NCI-H1105 (cell line): ENCODE measurements around the gene TBC1D28.
A peak's percentile ranks its signal among the peaks of the same experiment; 100 is the strongest.
"Not testable (repeated sequence)": the region's sequence is repeated elsewhere in the genome, so short reads cannot be mapped to it uniquely, and the experiment has no call there.

Experiments
- DNase-seq: peaks from one replicate; lab custom pipeline; 2025; lab: John Stamatoyannopoulos, UW

The TBC1D28 gene

DNA sequence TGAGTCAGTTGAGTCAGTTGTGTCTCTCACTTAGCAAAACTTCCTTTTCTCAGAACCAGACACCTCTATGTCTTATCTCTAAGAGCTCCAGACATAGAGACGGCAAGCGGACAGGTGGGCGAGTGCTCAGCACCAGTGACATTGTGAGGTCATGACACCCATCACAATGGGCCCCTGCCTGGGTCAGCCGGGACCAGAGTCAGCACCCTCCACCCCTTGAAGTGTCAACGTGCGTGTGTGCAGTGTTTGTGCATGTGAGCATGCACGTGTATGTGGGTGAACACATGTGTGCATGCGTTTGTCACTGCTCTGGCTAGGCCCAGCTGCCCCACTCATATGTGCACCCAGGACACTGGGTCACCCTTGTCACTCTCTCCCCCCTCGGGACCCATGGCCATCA, at the start of gene TBC1D28:
Gene TBC1D28, minus strand, starts transcription at position 101 of the 400 bp plus-strand sequence. CDS start 3,039 bp downstream, outside the sequence.
- not testable (repeated sequence) for DNase-seq

- not testable (repeated sequence) for DNase-seq
Observed at GRCh38 chr17:18682668-18683067, 38.5 kb upstream of the TBC1D28 start.

- peak; percentile 55 for DNase-seq
Observed at GRCh38 chr17:18681767-18682571, 37.8 kb upstream of the TBC1D28 start, which contains the start of gene FOXO3B. TSS of gene FOXO3B (minus strand) at chr17:18682314. CDS start at chr17:18681651, 663 bp downstream.

- DNase-seq = not testable (repeated sequence)
Observed at GRCh38 chr17:18677381-18677780, 33.2 kb upstream of the TBC1D28 start.

DNA sequence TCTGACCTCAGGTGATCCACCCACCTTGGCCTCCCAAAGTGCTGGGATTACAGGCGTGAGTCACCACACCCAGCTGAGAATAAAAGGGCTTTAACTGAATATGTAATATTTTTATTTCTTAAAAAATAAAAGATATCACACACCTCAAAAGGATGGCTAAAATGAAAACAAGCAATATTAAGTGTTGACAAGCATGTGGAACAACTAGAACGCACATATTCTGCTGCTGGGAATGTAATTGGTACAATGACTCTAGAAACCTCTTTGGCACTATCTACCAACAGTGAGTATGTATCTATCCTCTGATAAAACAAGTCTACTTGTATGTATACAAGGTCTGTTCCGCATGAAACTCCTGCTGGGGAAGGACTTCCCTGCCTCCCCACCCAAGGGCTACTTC, 32.7 kb upstream of the TBC1D28 start:
- DNase-seq = not testable (repeated sequence)

- DNase-seq = not testable (repeated sequence)
Observed at GRCh38 chr17:18672395-18673227, 28.4 kb upstream of the TBC1D28 start.

DNA sequence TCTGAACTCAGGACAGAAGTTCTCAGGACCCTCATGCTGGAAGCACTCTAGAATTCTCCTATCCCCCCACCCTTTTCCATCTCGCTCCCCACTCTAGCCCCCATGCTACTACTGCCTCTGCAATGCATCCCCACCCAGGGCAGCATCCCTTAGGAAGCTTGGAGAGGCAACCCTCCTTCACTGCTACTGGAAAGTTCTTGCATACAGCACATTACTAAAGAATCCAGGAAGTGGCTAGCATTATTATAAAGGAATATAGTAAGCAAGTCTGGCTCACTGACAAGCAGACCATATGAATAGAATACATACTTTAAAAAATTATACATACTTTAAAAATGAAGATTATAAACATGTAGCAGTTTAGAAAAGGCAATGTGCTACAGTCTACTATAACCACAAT, 24.4 kb upstream of the TBC1D28 start:
- not testable (repeated sequence) for DNase-seq

- DNase-seq = not testable (repeated sequence)
Observed at GRCh38 chr17:18667535-18667934, 23.3 kb upstream of the TBC1D28 start.

- DNase-seq = not testable (repeated sequence)
Observed at GRCh38 chr17:18666326-18666725, 22.1 kb upstream of the TBC1D28 start.

- not testable (repeated sequence) for DNase-seq
Observed at GRCh38 chr17:18661924-18662624, 17.9 kb upstream of the TBC1D28 start.

DNA sequence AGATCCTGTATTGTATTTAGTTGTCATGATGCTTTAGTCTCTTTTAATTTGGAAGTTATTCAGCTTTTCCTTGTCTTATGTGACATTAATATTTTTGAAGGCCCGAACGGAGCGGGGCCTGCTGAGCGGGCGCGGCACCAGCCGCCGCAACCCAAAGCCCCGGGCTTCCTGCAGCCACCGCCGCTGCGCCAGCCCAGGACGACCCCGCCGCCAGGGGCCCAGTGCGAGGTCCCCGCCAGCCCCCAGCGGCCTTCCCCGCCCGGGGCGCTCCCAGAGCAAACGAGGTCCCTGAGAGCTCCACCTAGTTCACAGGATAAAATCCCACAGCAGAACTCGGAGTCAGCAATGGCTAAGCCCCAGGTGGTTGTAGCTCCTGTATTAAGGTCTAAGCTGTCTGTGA, 5.9 kb upstream of the TBC1D28 start:
- not testable (repeated sequence) for DNase-seq

GRCh38 chr17:18643124-18643523, 1.1 kb downstream of the TBC1D28 start:
- not testable (repeated sequence) for DNase-seq

DNA sequence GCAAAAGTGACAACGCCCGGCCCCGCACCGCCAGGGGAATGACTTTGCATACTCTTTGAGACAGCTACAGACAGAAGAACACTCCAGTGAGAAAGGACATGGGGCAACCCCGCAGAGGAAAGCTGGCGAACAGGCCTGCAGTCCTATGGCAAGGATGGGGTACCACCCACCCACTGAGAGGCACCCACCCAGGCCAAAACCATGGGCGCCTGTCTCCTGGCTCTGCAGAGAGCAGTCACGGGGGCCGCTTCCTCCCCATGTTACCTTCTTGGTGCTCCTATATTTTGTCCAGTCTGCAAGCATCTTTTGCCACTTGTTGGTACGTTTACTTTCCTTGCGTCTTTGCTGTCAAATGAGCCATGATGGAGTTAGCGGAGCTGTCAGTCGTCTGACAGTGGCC, 5.8 kb downstream of the TBC1D28 start:
- not testable (repeated sequence) for DNase-seq

- DNase-seq = not testable (repeated sequence)
Observed at GRCh38 chr17:18636237-18636636, 8.0 kb downstream of the TBC1D28 start.

DNA sequence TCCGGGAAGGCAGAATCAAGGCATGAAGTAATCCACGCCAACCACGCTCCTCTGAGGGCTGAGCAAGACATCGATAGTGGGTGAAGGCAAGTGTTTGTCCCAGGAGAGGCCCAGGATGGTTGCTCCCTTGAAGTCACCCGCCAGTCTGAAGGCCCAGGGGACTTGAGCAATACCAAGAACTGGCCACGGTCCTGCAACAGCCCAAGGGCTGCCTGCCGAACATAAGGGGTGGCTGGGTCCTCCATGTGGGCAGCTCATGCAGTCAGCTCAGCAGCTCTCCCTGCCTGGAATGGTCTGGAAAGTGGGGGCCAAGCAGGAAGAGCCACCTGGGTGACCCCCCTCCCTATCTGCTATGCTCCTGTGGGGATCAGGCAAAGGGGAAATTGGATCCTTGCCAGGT, 8.4 kb downstream of the TBC1D28 start:
- DNase-seq = not testable (repeated sequence)

DNA sequence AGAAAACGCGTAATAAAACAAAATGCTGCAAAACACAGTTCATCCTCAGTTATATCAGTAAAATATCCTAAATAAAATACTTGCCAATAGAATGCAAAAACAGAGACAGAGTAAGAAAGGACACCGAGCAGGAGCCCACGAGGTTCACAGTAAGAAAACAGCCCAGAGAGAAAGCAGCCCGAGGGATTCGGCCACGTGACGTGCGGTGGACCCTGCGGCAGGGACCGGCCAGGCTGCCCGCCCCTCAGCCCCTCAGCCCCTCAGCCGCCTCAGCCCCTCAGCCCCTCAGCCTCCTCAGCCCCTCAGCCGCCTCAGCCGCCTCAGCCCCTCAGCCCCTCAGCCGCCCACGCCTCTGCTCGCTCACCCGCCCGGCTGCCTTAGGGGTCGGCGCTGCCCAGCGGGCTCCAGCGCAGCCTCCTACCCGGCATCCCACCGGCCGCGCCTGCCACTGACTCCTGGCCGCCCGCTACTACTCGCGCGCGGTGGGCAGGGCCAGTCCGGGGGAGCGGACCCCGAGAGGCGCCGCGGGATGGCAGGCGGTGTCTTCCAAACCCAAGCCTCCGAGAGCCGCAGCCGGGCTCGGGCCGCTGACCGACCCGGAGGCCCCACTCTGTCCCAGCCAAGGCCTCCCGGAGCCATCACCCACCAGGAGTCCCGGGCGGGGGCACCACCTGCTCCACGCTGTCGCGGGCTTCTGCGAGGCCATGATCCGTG, 9.5 kb downstream of the TBC1D28 start:
- not testable (repeated sequence) for DNase-seq

DNA sequence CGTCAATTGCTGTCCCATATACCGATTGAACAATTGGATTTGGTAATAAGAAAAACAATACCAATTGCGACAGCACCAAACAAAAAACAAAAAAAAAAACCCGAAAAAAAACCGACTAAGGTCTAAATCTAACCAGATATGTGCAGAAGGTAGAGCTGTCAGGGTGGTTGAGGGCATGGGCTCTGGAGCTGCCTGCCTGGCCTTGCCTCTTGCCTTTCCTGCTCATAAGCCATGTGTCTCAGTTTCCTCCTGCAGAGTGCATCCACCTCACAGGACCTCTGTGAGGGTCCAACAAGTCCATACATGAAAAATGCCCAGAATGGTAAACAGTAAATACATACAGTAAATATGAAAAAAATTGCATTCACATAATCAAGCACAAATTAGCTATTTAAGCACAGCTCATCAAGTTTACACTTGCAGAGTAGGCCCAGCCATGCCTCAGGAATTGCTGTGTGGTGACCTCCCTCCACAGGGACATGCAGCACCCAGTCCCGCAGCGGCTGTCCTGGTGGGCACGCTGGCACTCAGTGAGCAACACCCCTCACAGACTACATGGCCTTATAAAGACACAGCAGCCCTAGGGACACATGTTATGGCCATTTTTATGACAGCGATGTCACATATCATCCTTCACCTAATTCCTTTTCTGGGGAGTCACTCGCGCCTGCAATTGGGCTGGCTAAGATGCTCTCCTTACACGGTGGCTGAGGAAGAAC, 17.9 kb downstream of the TBC1D28 start:
- no peak for DNase-seq

GRCh38 chr17:18625509-18626104, 18.6 kb downstream of the TBC1D28 start:
- peak; percentile 18 for DNase-seq

DNA sequence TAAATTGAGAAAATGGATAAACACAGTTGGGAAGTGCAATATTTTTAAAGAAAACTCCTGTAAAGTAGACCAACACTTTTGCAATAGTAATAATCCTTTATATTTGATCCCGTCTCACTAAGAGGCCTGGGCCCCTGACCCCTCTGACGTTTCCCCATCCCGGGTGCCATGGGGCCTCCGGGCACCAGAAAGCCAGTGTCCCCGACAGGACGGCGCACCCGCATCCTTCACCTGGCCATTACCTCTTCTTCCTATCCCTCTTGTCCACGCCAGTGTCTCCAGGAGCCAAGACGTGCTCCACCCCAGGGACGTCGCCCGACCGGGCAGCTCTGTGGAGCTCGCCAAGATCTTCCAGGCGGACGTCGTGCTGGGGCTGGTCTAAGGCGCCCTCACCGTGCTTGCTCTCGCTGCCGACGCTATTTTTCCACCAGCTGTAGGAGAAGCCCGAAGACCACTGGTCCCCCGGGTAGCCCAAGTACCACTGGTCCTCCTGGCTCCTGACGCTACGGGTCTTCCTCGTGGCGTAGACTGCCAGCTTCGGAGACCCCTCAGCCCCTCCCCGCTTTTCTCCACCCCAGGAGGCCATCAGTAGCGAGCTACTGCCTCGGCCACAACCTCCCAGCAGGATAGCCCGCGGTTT, 19.2 kb downstream of the TBC1D28 start:
- DNase-seq = not testable (repeated sequence)

- DNase-seq = not testable (repeated sequence)
Observed at GRCh38 chr17:18617613-18618012, 26.6 kb downstream of the TBC1D28 start.
